Activated CD4-positive, alpha-beta T cell treated with anti-CD3 and anti-CD28 coated beads, Interleukin-2, Interleukin-4, amounts not matched to agents 100 ng/mL and 50 ng/mL, durations not matched to agents 16 hours and 8 hours (primary cell): ENCODE results near the gene ACSF2.

Experiments used
- DNase-seq: peaks from one replicate; pipeline ENCODE4 v3.0.0-alpha.2; 2020; ENCODE audit warnings: low spot score

ACSF2 gene

GRCh38 chr17:50478391-50479381, 52.7 kb downstream of the ACSF2 start, which contains the start of gene RSAD1:
TSS of gene RSAD1 (plus strand) at chr17:50478860. CDS start at chr17:50478885, 25 bp downstream.
- peak; percentile 90 for DNase-seq

GRCh38 chr17:50479522-50480141, 53.6 kb downstream of the ACSF2 start:
- peak; percentile 78 for DNase-seq

- no peak for DNase-seq
Measured at GRCh38 chr17:50480142-50480764, 54.2 kb downstream of the ACSF2 start.

GRCh38 chr17:50480854-50481490, 55.0 kb downstream of the ACSF2 start:
- DNase-seq = no peak

GRCh38 chr17:50481648-50482047, 55.6 kb downstream of the ACSF2 start:
- no peak for DNase-seq

- no peak for DNase-seq
Measured at GRCh38 chr17:50482110-50482509, 56.1 kb downstream of the ACSF2 start.

- peak; percentile 83 for DNase-seq
Measured at GRCh38 chr17:50482516-50482915, 56.5 kb downstream of the ACSF2 start.

- DNase-seq = no peak
Measured at GRCh38 chr17:50483266-50483665, 57.2 kb downstream of the ACSF2 start.

GRCh38 chr17:50484386-50485155, 58.6 kb downstream of the ACSF2 start:
- DNase-seq = no peak

- no peak for DNase-seq
Measured at GRCh38 chr17:50487213-50488096, 61.4 kb downstream of the ACSF2 start.

GRCh38 chr17:50488880-50489279, 62.9 kb downstream of the ACSF2 start:
- no peak for DNase-seq

GRCh38 chr17:50491505-50491904, 65.5 kb downstream of the ACSF2 start:
- no peak for DNase-seq

GRCh38 chr17:50492214-50492613, 66.2 kb downstream of the ACSF2 start:
- DNase-seq = no peak

- no peak for DNase-seq
Measured at GRCh38 chr17:50493744-50494143, 67.7 kb downstream of the ACSF2 start.

- no peak for DNase-seq
Measured at GRCh38 chr17:50495217-50495823, 69.3 kb downstream of the ACSF2 start.

- DNase-seq = no peak
Measured at GRCh38 chr17:50495918-50496317, 69.9 kb downstream of the ACSF2 start.

- no peak for DNase-seq
Measured at GRCh38 chr17:50498021-50498874, 72.2 kb downstream of the ACSF2 start.

- DNase-seq = no peak
Measured at GRCh38 chr17:50499270-50499669, 73.3 kb downstream of the ACSF2 start.

GRCh38 chr17:50499721-50500120, 73.7 kb downstream of the ACSF2 start:
- DNase-seq = no peak
